ENCODE results near the gene ALKBH6. TPM values are rescaled to one million over a fixed set of nuclear protein-coding genes. Genes with fewer than 3 reads are reported as not detected.
A peak's percentile ranks its signal among the peaks of the same experiment; 100 is the strongest.

The ALKBH6 gene
- total and polyA plus RNA-seq, 9 of the 15 experiments (the other 6 are each of a cell fraction or from before 2014, with no cell fraction given): 0.67 to 62.0 (median 34.5) TPM

DNA sequence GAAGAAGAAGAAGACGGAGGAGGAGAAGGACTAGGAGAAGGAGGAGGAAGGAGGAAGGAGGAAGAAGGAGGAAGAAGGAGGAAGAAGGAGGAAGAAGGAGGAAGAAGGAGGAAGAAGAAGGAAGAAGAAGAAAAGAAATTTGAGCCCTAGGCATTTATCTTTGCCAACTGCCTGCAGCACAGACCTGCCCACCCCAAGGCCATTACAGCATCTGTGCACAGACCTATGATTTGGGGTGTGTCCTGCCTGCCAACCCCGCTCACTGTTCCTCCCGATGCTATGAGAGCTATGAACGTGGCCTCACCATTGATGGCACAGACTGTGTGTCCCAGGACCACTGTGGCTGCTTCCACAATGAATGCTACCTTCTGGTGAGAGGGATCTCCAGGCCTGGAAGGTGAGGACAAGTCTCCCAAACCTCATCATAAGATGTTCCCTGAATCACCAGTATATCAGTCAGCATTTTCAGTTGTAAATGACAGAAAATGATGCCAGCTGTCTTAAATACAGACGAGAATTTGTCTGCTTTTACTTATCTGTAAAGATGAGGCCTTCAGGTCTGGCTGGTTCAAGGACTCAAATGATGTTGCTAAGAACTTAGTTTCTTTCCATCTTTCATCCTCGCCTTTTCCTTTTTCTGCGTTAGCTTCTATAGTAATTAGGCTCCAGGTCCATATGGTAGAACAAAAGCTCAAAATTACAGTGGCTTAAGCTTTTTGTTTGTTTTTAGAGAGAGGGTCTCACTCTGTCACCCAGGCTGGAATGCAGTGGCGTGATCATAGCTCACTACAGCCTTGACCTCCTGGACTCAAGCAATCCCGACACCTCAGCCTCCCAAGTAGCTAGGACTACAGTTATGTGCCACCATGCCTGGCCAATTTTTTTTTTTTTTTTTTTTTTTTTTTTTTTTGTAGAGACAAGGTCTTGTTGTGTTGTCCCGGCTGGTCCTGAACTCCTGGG is 23.0 kb downstream of the ALKBH6 start:
- peaks cover 3 to 35% of the 10 kb centered on the region in 2 experiments; a peak in 4 of 5 replicates for H3K4me1 ChIP-seq (replicated peaks in 1 of 2; ENCODE audit: control insufficient read depth in 2 of 2, insufficient read depth in 2 of 2, low read length in 2 of 2)
- CTCF ChIA-PET (ENCODE audit: low intra/inter-chr PET ratio): no interaction called here
- H3K36me3 ChIP-seq (ENCODE audit: control insufficient read depth, insufficient read depth, low read length): no peaks in the 10 kb centered on the region
- in situ Hi-C loops (cut with MboI) (no loop called here), intact Hi-C loops (cut with micrococcal nuclease) (loop anchor here (10.0 kb wide), 1 partner anchor 124 kb away; the partner anchor contains the start of genes OVOL3, POLR2I and TBCB)
- no peak overlapping the region for H3K9ac ChIP-seq (ENCODE audit: insufficient read depth in 1 of 2, low read depth in 2 of 2, low read length in 2 of 2)
- peak; percentile 23 for TF ChIP-seq RBM25 (IDR thresholded peaks at IDR 0.05; ENCODE audit: low read depth, low read length, severe bottlenecking)
- TF ChIP-seq FOS (IDR thresholded peaks at IDR 0.05; ENCODE audit: extremely low read depth, insufficient read length): no peak
- TF ChIP-seq NR4A1 (CRISPR knock-in tag; IDR thresholded peaks at IDR 0.05): no peak
- TF ChIP-seq NR4A1 (tag; IDR thresholded peaks at IDR 0.05): no peak
- ATAC-seq (no peak), DNase-seq (ENCODE audit: extremely low read depth in 1 of 4, low spot score in 3 of 4) (no peak), FAIRE-seq (no peak)
- BruUV-seq (replicated peaks): no TSS peak
- peaks cover 1% of the 10 kb centered on the region for H3K9me1 ChIP-seq (ENCODE audit: control insufficient read depth, insufficient read depth, low read length)
- WGBS (ENCODE audit: insufficient coverage, low coverage, missing lambda C conversion rate): 30% methylated on average over 10 of the region's 10 CpGs
- no peak overlapping the region for H3K4me3 ChIP-seq
- H3K27me3 ChIP-seq (ENCODE audit: control insufficient read depth in 2 of 2, insufficient read depth in 2 of 2, low read length in 2 of 2): peaks cover 6 to 9% of the 10 kb centered on the region in 2 experiments; a peak in 3 of 5 replicates
- H3K27ac ChIP-seq (ENCODE audit: extremely low read depth, low read depth, low read length): no peak overlapping the region
- no peak overlapping the region for H3K4me2 ChIP-seq (ENCODE audit: insufficient read depth, low read length)
- POLR2A ChIA-PET: interaction anchor here (0.5 kb wide), 1 partner anchor 82 kb away, joined by 4 read pairs; no protein-coding TSS in a partner anchor
- peaks cover 3% of the 10 kb centered on the region for H3K9me3 ChIP-seq (replicated peaks; ENCODE audit: control insufficient read depth, insufficient read depth, low read depth, low read length)
- no peaks in the 10 kb centered on the region for H4K20me1 ChIP-seq (replicated peaks; ENCODE audit: control insufficient read depth, insufficient read depth, low read length)
- peaks cover 10% of the 10 kb centered on the region for H3K79me2 ChIP-seq (ENCODE audit: control insufficient read depth, insufficient read depth, low read length)
- no peak overlapping the region for H2AFZ ChIP-seq (ENCODE audit: low read depth, low read length)

Data from K562 (cell line).